Stimulated activated CD4-positive, alpha-beta T cell treated with anti-CD3 and anti-CD28 coated beads, Interleukin-4, amount 100 ng/mL, for 48 hours (primary cell): ENCODE results near the gene CHMP5.
A peak's percentile ranks its signal among the peaks of the same experiment; 100 is the strongest.

Source experiments
- DNase-seq, 2 donors: peaks; one replicate each; pipeline ENCODE4 v3.0.0-alpha.2; 2020; ENCODE audit warnings: low read depth in 2 of 2

The CHMP5 gene

DNA sequence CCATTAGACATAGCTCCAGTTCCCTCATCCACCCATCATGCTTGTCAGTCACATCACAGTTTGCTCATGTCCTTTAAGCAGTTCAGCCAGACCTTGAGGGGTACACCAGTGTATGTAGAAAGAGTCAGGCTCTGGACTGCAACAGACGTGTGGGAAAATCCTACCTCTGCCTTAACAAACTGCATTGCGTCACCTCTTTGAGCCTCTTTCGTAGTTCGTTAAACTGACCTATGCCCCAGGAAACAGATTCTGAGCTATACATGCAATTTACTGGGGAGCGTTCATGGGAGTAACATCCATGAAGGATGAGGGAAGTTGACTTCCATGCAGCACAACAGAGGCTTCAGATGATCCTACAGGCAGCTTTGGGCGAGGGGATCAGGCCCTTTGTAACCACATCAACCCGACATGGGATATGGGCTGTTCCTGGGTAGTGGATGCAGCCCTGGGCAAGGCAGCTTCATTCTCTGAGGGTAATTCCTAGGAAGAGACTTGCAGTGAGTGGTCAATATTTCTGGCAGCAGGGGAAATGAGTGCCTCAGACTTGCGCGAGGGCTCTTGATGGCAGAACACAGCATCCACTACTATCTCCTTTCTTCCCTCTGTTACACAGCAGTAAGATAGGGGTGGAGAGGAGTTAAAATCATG lies 20.6 kb upstream of the CHMP5 start:
- DNase-seq: no peak

GRCh38 chr9:33245341-33245740 lies 19.5 kb upstream of the CHMP5 start:
- no peak for DNase-seq

DNA sequence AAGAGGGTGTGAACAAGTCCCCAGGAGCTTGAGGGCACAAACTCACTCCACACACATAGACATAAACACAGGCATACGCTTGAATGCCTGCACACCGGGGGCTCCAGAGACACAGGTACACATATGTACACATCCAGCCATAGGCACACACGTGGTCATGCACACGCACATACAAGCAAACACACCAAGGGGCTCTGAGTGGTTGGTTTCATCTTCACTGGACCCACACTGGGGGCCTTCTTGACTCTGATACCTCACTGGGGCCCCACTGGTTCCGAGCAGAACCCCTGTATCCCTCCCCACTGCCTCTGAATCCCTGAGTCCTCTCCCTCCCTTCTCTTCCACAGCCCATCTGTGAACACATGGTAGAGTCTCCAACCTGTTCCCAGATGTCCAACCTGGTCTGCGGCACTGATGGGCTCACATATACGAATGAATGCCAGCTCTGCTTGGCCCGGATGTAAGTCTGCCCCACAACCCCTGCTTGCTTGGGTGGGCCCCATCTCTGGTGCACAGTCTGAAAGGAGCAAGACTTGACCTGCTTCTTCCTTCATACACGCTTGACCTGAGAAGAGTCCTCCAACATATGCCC lies 18.5 kb upstream of the CHMP5 start:
- no peak for DNase-seq

DNA sequence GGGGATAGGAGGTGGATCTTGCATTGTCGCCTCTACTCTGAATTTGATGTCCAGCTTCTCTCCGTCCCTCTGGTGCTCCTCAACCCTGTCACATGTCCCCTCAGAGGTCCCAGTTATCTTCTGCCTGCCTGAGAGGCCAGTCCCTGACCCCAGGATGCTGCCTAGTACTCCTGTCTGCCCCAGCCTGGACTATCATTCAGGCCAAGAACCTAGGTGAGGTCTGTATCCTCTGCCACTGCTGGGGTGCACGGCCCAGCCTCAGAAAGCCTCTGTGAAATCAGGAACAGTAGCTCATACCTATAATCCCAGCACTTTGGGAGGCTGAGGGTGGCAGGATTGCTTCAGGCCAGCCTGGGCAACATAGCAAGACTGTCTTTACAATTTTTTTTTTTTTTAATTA lies 16.2 kb upstream of the CHMP5 start:
- DNase-seq: no peak

DNA sequence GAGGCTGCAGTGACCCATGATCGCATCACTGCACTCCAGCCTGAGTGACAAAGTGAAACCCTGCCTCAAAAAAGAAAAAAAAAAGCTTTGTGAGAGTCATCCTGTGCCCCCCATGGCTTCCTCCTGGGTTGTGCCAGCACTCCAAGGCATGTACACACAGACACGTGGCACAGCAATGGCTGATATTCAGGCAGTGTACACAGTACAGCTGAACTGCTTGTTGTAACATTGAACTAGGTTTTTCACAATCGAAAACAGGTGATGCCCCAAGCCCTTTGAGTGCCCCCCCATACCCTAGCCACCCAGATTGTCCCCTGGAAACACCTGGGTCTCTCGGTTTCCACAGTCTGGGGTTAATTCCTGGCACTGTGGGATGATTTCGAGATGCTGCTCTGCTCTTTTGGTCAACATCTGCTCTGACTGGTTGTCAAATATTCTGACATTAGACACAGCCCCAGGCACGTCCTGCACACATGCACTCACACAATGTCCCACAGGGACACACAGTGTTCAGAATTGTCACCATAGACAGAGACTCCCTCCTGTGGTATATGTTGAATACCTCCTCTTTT lies 15.7 kb upstream of the CHMP5 start:
- DNase-seq: no peak

GRCh38 chr9:33249983-33250382 lies 14.9 kb upstream of the CHMP5 start:
- DNase-seq: no peak

DNA sequence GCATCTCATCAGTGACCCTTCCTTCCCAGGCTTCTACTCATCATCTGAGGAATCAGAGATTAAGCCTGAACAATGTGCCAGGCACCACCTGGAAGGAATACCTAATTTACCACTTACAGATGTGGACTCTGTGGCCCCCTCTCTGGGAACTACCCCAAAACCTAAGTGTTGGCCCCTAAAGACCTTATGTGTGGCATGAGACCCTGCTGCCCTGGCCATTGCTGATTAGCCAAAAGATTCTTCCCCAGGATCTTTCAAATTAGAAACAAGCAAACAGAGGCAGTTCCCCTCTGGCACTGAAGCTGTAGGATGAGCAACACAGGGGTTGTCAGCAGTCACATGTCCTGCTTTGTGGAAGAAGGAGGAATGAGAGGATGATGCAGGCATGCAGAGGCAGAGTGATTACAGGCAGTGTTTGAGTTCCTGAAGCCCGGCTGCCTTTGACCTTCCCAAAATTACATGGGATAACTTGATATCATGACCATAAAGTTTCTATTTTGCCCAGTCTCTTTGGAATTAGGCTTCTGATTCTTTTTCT lies 14.3 kb upstream of the CHMP5 start:
- no peak for DNase-seq

- DNase-seq: no peak
Observed at GRCh38 chr9:33254211-33254610, 10.6 kb upstream of the CHMP5 start.

DNA sequence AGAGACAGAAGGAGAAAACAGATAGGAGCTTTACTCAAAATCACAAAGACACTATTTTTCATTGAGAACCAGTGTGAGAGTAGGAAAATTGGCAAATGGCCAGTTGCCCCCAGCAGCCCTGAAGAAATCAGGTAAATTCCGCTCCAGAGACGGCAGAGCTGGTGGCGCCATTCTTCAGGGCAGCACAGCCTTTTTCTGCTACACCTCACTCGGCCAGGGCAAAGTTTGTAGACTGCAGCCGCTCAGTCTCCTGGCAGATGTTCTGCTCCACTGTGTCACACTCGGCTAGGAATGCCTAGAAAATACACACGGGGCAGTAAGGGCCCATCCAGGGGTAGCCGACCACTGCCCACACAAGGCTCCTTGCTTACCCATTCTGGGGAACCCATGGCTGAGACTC lies 9.8 kb upstream of the CHMP5 start:
- DNase-seq: no peak

DNA sequence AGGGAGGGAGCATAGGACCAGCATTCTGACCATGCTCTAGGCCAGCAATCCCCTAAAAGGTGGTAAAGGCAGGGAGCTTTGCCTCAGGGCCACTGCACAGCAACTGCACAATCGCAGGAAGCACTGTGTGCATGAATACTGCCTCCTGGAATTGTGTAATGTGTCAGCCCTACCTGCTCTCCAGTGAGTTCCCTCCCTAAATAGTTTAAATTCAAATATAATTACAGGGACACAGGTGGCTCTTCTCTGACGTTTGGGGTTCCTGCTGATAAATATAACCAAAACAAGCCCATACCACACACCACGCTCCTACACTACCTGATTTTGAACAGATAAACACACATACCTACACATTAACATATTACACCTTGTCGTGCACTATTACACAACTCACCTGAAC lies 9.4 kb upstream of the CHMP5 start:
- no peak for DNase-seq

DNA sequence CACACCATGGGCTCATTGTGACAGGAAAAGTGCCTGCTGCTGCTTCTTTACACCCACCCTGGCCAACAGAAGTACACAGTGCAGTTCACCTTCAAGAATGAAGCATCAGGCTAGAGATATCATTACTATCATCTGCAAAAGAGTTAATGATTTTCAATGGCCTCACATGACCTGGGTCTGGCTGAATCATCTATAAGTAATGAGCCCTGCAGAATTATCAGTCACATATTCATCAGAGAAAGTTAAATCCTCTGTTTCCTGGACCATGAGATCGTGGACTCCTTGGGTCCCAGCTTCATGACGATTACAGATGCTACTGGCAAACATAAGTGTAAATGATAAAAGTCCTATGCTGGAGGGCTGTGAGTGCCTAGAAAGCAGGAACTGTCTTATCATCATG lies 8.6 kb upstream of the CHMP5 start:
- DNase-seq: no peak

DNA sequence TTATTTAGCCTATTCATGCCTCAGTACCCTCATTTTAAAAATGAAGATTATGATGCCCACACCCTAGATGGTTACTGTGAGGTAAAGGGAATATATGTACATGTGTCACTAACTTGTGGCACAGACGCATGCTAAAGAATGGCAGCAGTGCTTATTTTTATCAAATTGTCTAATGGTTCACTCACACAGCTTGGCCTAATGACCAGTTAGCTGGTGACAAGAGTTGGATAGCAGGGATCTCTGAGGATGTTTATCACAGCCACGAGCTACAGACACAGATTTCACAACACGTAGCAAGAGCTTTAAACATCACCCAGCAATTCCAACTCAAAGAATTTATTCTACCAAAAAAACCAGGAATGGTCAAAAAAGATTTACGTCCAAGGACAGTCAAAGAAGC lies 7.6 kb upstream of the CHMP5 start:
- no peak for DNase-seq

GRCh38 chr9:33260372-33260771 lies 4.5 kb upstream of the CHMP5 start:
- DNase-seq: no peak

DNA sequence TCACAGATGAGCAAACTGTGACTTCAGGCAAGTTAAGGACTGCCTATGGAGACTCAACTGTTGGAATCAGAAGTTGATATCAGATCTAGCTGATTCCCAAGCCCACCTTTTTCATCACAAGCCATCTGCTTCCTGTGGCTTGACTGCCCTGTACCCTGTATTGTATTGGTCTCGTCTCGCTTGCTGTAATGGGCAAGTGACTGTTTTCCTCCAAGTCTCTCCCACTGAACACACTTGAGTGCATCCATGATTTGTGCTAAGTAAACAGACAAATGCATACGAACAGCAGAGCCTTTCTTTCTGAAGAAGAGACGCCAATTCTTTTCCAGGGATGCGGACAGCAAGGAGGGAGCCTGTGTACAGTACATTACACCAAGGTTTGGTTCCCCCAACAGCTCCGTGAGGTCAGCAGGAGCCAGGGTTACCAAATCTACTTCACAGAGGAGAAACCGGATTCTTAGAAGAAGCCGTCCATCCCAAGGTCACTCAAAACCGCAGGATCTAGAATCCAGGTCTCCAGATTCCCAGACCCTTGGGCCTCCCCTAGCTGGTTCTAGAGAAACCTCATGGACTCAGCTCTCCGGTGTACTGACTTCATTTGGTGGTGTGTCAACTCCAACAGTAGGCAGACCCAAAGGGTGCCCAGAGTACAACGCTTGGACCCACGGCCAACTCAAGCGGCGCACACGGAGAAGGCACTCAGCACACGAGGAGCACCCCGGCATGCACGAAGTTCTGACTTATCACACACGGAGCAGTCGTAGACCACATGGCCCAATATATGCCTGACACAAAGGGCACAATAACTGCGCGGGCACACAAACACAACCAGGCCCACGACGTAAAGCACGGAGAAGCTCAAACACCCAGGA lies 1.5 kb upstream of the CHMP5 start:
- DNase-seq: peak in 1 of 2 donors; percentile 10

DNA sequence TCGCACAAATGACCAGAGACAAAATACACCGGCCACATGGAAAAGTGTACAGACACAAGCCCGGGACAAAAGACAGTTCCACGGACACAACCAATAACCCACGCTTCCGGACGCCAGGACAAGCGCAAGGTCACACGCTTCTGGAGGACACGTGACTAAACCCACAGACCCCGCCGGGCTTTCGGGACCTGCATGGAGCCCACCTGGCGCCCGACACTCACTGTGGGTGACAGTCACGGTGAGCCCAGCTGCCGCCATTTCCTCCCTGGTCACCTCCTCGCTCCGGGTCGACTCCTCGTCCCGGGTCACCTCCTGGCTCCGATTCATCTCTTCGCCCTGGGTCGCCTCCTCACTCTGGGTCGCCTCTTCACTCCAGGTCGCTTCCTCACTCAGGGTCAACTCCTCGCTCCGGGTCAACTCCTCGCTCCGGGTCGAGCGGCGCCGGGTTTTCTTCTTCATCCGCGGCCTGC lies 811 bp upstream of the CHMP5 start:
- DNase-seq: peak; percentile 9 to 11

- DNase-seq: no peak
Observed at GRCh38 chr9:33265211-33265865, 489 bp downstream of the CHMP5 start.

- no peak for DNase-seq
Observed at GRCh38 chr9:33267151-33267767, 2.4 kb downstream of the CHMP5 start.

DNA sequence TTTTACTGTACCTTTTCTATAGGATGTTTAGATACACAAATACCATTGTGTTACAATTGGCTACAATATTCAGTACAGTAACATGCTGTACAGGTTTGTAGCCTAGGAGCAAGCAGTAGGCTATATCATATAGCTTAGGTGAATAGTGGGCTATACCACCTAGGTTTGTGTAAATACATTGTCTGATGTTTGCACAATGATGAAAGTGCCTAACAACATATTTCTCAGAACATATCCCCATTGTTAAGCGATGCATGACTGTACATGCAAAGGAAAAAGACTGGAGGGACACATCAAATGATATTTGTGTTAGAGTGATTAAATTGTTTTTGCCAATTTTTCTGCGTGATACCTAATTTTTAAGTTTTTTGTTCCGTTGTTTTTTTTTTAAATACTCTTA lies 5.3 kb downstream of the CHMP5 start:
- no peak for DNase-seq

- DNase-seq: no peak
Observed at GRCh38 chr9:33272061-33272460, 7.2 kb downstream of the CHMP5 start.

DNA sequence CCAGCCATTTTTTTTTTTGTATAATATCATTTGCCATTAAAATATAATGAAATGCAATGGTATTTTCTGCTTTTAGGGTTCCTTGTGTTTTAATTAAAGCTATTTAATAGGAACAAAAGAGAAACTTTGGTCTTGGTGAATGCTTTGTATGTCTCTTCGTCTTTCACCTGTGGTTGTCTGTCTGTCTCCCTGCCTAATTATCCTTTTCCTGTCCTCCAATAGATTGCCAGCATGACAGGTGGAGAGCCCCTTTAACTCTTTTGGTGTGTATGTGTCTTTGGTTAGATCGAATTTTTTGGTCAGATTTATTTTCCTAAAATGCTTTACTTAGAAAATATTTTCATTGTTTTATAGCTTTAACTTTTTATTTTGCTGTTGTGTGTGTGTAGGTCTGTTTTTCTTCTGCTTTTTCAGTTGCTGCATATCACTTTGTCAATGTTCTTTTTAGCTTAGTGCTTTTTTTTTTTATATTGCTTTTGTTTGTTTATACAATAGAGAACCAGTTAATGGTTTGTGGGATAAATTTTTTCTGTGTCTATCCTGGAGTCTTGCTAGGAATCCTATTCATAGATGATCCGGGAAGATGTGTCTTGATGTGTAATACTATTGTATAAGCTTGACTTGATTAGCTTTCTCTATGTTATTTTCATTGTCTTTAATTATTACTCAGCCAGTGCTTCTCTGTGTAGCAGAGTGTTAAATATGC lies 8.6 kb downstream of the CHMP5 start:
- no peak for DNase-seq

- no peak for DNase-seq
Observed at GRCh38 chr9:33273972-33274328, 9.1 kb downstream of the CHMP5 start.
